Activated CD4-positive, alpha-beta T cell treated with anti-CD3 and anti-CD28 coated beads for 36 hours (primary cell): ENCODE results near the gene CFAP100. TPM values are rescaled to one million over a fixed set of nuclear protein-coding genes. Genes with fewer than 3 reads are reported as not detected.

Source experiments
- ATAC-seq: fragments of 200-7000 bp; cut with Tn5 transposase; one replicate; pipeline ENCODE4 v1.10.0; 2021; ENCODE audit warnings: mild to moderate bottlenecking, moderate library complexity
- CTCF ChIA-PET: fragments of 350-600 bp; sonication (Branson Sonifier 250); formaldehyde crosslinking; loops from one replicate; lab custom pipeline; 2021; ENCODE audit warnings: antibody characterized with exemption; lab: Charles Lee
- POLR2A ChIA-PET: fragments of 350-600 bp; sonication (Branson Sonifier 250); formaldehyde crosslinking; loops from one replicate; lab custom pipeline; 2021; ENCODE audit warnings: antibody characterized with exemption, inconsistent platforms; lab: Charles Lee
- DNase-seq: peaks from one replicate; pipeline ENCODE4 v3.0.0-alpha.2; 2020
- H3K27ac Mint-ChIP-seq: one replicate; pipeline ENCODE4 v1.8.0; 2021; ENCODE audit warnings: mixed read lengths
- H3K27me3 Mint-ChIP-seq: one replicate; pipeline ENCODE4 v1.8.0; 2021; ENCODE audit warnings: mixed read lengths
- H3K36me3 Mint-ChIP-seq: one replicate; pipeline ENCODE4 v1.8.0; 2021; ENCODE audit warnings: low read depth, mixed read lengths
- H3K4me1 Mint-ChIP-seq: one replicate; pipeline ENCODE4 v1.8.0; 2021; ENCODE audit warnings: mixed read lengths
- H3K4me3 Mint-ChIP-seq: one replicate; pipeline ENCODE4 v1.8.0; 2021; ENCODE audit warnings: mild to moderate bottlenecking, moderate library complexity, mixed read lengths
- H3K9me3 Mint-ChIP-seq: one replicate; pipeline ENCODE4 v1.8.0; 2021; ENCODE audit warnings: low read depth, mixed read lengths
- intact Hi-C, 2 experiments: fragments of 100-400 bp; cut with DNase I in 1 of 2; cut with micrococcal nuclease in 1 of 2; formaldehyde crosslinking; loops; one replicate each; pipeline versions ENCODE4 v1.14.2 to v1.15.1; 2022 to 2024; cut with DNase I, micrococcal nuclease
- total RNA-seq, 2 experiments: library from RNA; stranded (reverse); gene quantifications; one replicate each; pipeline ENCODE4 v1.2.3, GENCODE V29; 2021

The CFAP100 gene
- total RNA-seq, 2 experiments from 2014 or later: not detected

DNA sequence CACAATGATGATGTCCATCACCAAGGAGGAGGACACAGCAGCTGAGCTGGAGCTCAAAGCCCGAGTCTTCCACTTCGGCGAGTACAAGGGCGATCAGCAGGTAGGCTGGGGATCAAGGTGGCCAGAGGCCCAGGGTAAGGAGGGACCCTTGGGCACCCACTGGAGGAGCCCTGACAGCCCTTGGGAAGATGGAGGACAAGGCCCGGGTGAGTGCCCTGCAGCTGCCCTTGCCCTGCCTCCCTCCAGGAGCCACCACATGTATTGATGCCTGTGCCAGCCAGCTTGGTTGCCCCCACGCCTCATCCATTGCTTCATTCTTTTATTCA is 38.4 kb downstream of the CFAP100 start:
- intact Hi-C loops: no loop called here
- ChIA-PET CTCF (no interaction called here), POLR2A (interaction anchor here (0.6 to 1.0 kb wide), 2 partner anchors 42 to 63 kb away, joined by 3 read pairs; no protein-coding TSS in a partner anchor)
- Mint-ChIP-seq H3K27ac (no peak overlapping the region), H3K4me3 (no peak overlapping the region), H3K36me3 (peaks cover 21% of the 10 kb centered on the region), H3K4me1 (peaks cover 2% of the 10 kb centered on the region), H3K27me3 (no peaks in the 10 kb centered on the region), H3K9me3 (no peaks in the 10 kb centered on the region)
- ATAC-seq: no peak
- no peak for DNase-seq

GRCh38 chr3:126433496-126434263 is 39.0 kb downstream of the CFAP100 start:
- CTCF ChIA-PET: no interaction called here
- POLR2A ChIA-PET: interaction anchor here (1.0 kb wide), 1 partner anchor 41 kb away, joined by 3 read pairs; no protein-coding TSS in a partner anchor
- H3K4me1 Mint-ChIP-seq: peaks cover 2% of the 10 kb centered on the region
- DNase-seq: no peak
- no peaks in the 10 kb centered on the region for H3K27me3 Mint-ChIP-seq
- H3K36me3 Mint-ChIP-seq: peaks cover 21% of the 10 kb centered on the region
- ATAC-seq: no peak
- no peak overlapping the region for H3K4me3 Mint-ChIP-seq
- intact Hi-C loops: no loop called here
- no peaks in the 10 kb centered on the region for H3K9me3 Mint-ChIP-seq
- H3K27ac Mint-ChIP-seq: no peak overlapping the region

- Mint-ChIP-seq H3K27me3 (no peaks in the 10 kb centered on the region), H3K9me3 (no peaks in the 10 kb centered on the region)
Observed at GRCh38 chr3:126434264-126434590, 39.5 kb downstream of the CFAP100 start.

GRCh38 chr3:126434931-126435411 is 40.3 kb downstream of the CFAP100 start:
- ATAC-seq (no peak), DNase-seq (no peak)
- intact Hi-C loops: no loop called here
- ChIA-PET CTCF (no interaction called here), POLR2A (no interaction called here)
- Mint-ChIP-seq H3K9me3 (no peaks in the 10 kb centered on the region), H3K4me3 (no peak overlapping the region), H3K4me1 (peaks cover 2% of the 10 kb centered on the region), H3K27me3 (no peaks in the 10 kb centered on the region), H3K27ac (no peak overlapping the region), H3K36me3 (peaks cover 25% of the 10 kb centered on the region)

More at GRCh38 chr3:126434264-126434590, 39.5 kb downstream of the CFAP100 start:
- Mint-ChIP-seq H3K27ac (no peak overlapping the region), H3K4me1 (peaks cover 2% of the 10 kb centered on the region), H3K4me3 (no peak overlapping the region), H3K36me3 (peaks cover 23% of the 10 kb centered on the region)
- POLR2A ChIA-PET: no interaction called here
- no peak for ATAC-seq
- intact Hi-C loops: no loop called here
- CTCF ChIA-PET: no interaction called here
- DNase-seq: no peak

DNA sequence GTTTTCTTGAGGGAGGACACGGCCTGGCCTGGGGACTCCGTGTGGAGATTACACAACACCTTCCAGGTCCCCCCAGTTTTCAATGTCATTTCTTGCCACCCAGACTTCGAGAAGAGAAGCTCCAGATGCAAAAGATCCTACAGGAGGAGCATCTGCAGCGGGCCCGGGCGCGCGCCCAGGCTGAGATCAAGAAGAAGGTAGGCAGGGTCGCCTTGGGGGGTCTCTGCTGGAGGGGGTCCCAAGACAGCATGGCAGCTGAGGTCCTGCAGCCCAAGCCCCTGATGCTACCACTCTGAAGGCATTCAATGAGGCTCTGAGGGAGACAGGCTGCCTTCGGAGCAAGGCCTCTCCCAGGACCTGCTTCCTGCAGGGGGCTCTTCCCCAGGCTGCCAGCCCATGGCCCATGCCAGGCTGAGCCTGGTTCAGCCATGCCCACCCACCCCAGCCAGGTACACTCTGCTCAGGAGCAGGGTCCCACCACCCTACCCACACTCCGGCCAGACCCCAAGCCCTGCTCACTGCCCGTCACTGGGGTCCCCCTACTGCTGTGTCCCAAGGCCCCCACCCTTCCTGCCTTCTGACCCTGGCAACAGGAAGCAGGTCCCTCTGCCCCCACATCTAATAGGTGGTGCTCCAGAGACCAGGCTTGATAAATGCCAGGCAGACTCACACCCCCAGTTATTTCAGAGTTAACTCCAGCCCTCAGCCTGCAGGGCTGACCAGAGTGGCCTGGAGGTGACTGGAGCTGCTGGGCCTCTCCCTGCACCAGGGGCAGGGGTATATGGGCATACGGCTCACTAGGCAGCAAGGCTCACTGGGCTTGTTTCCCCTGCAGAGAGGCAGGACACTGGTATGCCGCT is 41.0 kb downstream of the CFAP100 start:
- Mint-ChIP-seq H3K27ac (no peak overlapping the region), H3K9me3 (no peaks in the 10 kb centered on the region), H3K36me3 (peaks cover 25% of the 10 kb centered on the region), H3K27me3 (no peaks in the 10 kb centered on the region), H3K4me1 (peaks cover 2% of the 10 kb centered on the region), H3K4me3 (no peak overlapping the region)
- CTCF ChIA-PET: no interaction called here
- ATAC-seq (no peak), DNase-seq (no peak)
- POLR2A ChIA-PET: no interaction called here
- intact Hi-C loops: no loop called here

DNA sequence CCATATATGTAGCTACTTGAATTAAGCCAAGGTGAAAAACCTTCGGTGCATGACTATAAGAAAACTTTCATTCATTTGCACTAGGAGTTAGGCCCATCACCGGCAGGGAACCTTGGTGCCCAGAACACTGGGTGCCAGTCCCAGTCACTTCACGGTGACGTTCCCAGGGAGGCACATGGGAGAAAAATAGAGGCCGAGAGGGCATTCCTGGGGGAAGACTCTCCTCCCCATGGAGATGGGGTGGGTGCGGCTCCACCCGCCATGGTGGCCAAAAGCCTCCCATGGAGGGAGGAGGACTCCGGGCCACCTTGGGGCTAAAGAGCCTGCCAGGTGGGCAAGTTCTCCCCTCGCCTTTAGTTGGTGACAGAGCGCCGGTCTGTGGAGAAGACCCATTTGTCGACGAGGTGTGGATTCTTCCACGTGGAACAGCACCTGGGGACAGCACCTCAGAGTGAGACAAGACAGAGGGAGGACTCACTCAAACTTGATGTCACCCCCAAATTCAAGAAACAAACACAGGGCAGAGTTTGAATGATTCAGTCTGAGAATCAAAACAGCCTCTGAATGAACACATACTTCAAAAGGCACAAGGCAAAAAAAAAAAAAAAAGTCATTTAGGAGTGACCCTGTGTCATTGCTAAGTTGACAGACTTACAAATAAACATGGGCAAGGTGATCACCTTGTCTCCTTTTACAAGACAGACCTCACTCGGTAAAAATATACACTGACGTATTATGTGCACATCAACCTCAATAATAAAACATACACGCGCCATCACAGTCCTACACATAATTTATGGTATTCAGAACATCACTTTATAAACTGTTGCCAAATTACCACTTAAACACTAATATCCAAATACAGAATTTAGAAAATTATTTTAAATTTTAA is 42.4 kb downstream of the CFAP100 start:
- DNase-seq (no peak), ATAC-seq (no peak)
- ChIA-PET POLR2A (no interaction called here), CTCF (interaction anchor here (0.8 kb wide), 1 partner anchor 1269 kb away, joined by 3 read pairs; no protein-coding TSS in a partner anchor)
- H3K27ac Mint-ChIP-seq: no peak overlapping the region
- no peaks in the 10 kb centered on the region for H3K27me3 Mint-ChIP-seq
- no peaks in the 10 kb centered on the region for H3K4me1 Mint-ChIP-seq
- H3K4me3 Mint-ChIP-seq: no peak overlapping the region
- H3K9me3 Mint-ChIP-seq: no peaks in the 10 kb centered on the region
- intact Hi-C loops: no loop called here
- H3K36me3 Mint-ChIP-seq: peaks cover 25% of the 10 kb centered on the region

- Mint-ChIP-seq H3K36me3 (peaks cover 21% of the 10 kb centered on the region), H3K27ac (no peak overlapping the region), H3K27me3 (no peaks in the 10 kb centered on the region), H3K9me3 (no peaks in the 10 kb centered on the region), H3K4me3 (no peak overlapping the region), H3K4me1 (no peaks in the 10 kb centered on the region)
- intact Hi-C loops: no loop called here
- DNase-seq (no peak), ATAC-seq (no peak)
- POLR2A ChIA-PET: no interaction called here
- CTCF ChIA-PET: interaction anchor here (0.8 kb wide), 1 partner anchor 1268 kb away, joined by 3 read pairs; no protein-coding TSS in a partner anchor
Observed at GRCh38 chr3:126438186-126438585, 43.5 kb downstream of the CFAP100 start.

DNA sequence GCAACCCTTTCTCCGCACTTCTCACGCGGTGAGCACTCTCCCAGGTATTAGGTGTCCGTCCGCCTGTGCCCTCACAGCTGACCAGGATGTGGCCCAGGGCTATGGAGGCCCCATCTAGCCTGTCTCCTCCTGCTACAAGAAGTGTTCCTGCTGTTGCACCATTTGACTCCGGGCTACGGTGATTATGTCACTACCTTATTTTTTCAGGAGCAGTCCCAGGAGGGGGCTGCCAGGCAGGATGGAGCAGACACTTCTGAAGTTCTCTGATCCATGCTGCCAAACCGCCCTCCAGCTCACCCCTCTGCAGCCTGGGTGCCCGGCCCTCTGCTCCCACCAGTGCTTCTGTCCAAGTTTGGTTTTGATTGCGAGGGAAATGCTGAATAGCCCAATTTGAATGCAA is 44.0 kb downstream of the CFAP100 start:
- H3K27ac Mint-ChIP-seq: no peak overlapping the region
- H3K4me1 Mint-ChIP-seq: no peaks in the 10 kb centered on the region
- no peak overlapping the region for H3K4me3 Mint-ChIP-seq
- intact Hi-C loops: no loop called here
- H3K36me3 Mint-ChIP-seq: peaks cover 21% of the 10 kb centered on the region
- no peaks in the 10 kb centered on the region for H3K9me3 Mint-ChIP-seq
- H3K27me3 Mint-ChIP-seq: no peaks in the 10 kb centered on the region
- POLR2A ChIA-PET: no interaction called here
- DNase-seq (no peak), ATAC-seq (no peak)
- CTCF ChIA-PET: no interaction called here

DNA sequence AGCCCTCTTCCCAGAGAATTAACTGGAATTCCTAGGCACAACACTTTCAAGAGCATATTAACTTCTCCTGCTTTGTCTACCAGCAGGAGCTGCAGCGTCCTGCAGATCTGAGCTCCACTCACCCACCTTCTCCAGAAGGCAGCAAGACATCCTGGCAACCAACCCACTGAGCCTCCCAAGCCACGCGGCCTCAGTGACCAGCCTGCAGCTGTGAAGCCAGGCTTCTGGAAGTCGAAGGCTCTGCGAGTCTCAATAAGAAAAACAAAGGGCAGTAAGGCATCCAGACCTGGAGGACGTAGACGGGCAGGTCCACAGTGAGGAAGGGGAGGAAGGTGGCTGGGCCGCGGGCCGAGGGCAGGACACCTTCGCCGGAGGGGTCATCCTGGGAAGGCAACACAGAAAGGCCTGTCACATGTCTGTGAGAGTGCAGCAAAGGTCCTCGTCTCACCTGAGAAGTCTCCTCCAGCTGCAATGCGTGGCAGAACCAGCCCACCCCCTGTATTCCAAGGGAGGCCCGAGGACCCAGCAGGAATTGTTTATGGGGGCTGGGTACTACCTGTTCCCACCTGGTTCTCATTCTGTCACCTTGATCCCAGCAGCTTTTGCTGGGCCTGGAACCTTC is 44.7 kb downstream of the CFAP100 start:
- Mint-ChIP-seq H3K9me3 (no peaks in the 10 kb centered on the region), H3K4me1 (no peaks in the 10 kb centered on the region), H3K27ac (no peak overlapping the region), H3K36me3 (peaks cover 19% of the 10 kb centered on the region), H3K4me3 (no peak overlapping the region), H3K27me3 (no peaks in the 10 kb centered on the region)
- intact Hi-C loops: no loop called here
- ATAC-seq (no peak), DNase-seq (no peak)
- ChIA-PET CTCF (interaction anchor here (0.7 kb wide), 2 partner anchors 9 to 1205 kb away, joined by 3 read pairs; no protein-coding TSS in a partner anchor), POLR2A (interaction anchor here (0.6 kb wide), 1 partner anchor 1135 kb away, joined by 3 read pairs; no protein-coding TSS in a partner anchor)

GRCh38 chr3:126439968-126440708 is 45.4 kb downstream of the CFAP100 start:
- ATAC-seq (no peak), DNase-seq (no peak)
- CTCF ChIA-PET: interaction anchor here (0.7 kb wide), 2 partner anchors 10 to 1204 kb away, joined by 3 read pairs; no protein-coding TSS in a partner anchor
- no peaks in the 10 kb centered on the region for H3K9me3 Mint-ChIP-seq
- H3K4me1 Mint-ChIP-seq: no peaks in the 10 kb centered on the region
- no peak overlapping the region for H3K4me3 Mint-ChIP-seq
- H3K27me3 Mint-ChIP-seq: no peaks in the 10 kb centered on the region
- POLR2A ChIA-PET: interaction anchor here (0.6 kb wide), 1 partner anchor 1135 kb away, joined by 3 read pairs; no protein-coding TSS in a partner anchor
- intact Hi-C loops: no loop called here
- peaks cover 15% of the 10 kb centered on the region for H3K36me3 Mint-ChIP-seq
- H3K27ac Mint-ChIP-seq: no peak overlapping the region
